OCI-LY1 (cell line): ENCODE data around the gene MIER1.

ENCODE experiments used
- CTCF ChIP-seq: fragments of 200-600 bp; sonication (generic), shearing (Covaris generic); IDR thresholded peaks from 2 replicates; pipeline ENCODE4 v1.5.1; 2017; ENCODE audit warnings: mild to moderate bottlenecking, antibody characterized with exemption, low read length, moderate library complexity, mixed read lengths
- EZH2 ChIP-seq: fragments of 200-600 bp; sonication (generic), shearing (Covaris generic); IDR thresholded peaks from 2 replicates; pipeline ENCODE4 v1.8.0; 2017; ENCODE audit warnings: borderline replicate concordance, mixed run types, mild to moderate bottlenecking, antibody characterized with exemption, low read length, moderate library complexity, mixed read lengths

GRCh38 chr1:66996018-66996682 lies 71.4 kb downstream of the MIER1 start:
- no peak for TF ChIP-seq EZH2
- peak; percentile 96 for TF ChIP-seq CTCF
